ENCODE data around the gene FRZB.
"Not testable (repeated sequence)": the region's sequence is repeated elsewhere in the genome, so short reads cannot be mapped to it uniquely, and the experiment has no call there.

Gene FRZB, protein sequence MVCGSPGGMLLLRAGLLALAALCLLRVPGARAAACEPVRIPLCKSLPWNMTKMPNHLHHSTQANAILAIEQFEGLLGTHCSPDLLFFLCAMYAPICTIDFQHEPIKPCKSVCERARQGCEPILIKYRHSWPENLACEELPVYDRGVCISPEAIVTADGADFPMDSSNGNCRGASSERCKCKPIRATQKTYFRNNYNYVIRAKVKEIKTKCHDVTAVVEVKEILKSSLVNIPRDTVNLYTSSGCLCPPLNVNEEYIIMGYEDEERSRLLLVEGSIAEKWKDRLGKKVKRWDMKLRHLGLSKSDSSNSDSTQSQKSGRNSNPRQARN

DNA sequence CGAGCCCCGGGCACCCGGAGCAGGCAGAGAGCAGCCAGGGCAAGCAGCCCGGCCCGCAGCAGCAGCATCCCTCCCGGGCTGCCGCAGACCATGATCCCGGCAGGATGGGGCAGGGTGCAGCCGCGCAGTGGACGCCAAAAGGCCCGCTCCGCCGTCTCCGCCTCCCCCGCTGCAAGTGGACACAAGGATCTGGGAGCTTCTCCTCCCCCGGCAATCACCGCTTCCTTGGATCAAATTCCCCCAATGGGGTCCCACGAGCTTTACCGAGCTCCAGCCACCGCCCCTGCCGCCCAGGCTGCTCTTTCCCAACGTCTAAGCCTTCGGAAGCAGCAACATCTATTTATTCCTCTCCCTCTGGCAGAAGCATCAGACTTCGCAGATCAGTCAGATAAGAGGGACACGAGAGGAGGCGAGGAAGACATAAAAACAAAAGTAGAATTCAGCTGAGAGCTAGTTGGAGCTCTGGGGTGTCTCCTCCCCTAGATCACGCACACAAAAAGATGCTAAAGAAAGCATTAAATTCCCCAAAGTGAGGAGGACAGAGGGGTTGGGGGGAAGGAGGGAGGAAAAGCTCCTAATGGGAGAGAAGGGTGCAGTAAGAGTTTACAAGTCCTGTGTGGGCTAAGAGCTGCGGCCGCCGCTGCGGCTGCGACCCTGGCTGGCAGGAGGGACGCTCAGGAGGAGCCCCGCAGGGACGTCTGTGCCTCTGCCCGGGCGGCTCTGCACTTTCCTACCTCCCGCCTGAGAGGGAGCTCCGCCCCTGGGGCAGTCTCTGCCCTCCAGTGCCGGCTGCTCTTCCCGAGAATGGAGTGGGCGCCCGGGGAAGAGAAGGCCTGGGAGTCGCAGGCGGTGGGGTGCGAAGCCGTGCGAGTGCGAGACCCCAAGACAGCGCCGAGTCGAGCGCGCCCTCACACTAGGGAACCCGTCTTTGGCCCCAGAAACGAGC lies at the start of gene FRZB:
Gene FRZB (minus strand): TSS at position 177 of the 946 bp plus-strand sequence. CDS start 85 bp downstream, at position 92.
- DNase-seq (ENCODE audit: low spot score), result peak; percentile 12

DNA sequence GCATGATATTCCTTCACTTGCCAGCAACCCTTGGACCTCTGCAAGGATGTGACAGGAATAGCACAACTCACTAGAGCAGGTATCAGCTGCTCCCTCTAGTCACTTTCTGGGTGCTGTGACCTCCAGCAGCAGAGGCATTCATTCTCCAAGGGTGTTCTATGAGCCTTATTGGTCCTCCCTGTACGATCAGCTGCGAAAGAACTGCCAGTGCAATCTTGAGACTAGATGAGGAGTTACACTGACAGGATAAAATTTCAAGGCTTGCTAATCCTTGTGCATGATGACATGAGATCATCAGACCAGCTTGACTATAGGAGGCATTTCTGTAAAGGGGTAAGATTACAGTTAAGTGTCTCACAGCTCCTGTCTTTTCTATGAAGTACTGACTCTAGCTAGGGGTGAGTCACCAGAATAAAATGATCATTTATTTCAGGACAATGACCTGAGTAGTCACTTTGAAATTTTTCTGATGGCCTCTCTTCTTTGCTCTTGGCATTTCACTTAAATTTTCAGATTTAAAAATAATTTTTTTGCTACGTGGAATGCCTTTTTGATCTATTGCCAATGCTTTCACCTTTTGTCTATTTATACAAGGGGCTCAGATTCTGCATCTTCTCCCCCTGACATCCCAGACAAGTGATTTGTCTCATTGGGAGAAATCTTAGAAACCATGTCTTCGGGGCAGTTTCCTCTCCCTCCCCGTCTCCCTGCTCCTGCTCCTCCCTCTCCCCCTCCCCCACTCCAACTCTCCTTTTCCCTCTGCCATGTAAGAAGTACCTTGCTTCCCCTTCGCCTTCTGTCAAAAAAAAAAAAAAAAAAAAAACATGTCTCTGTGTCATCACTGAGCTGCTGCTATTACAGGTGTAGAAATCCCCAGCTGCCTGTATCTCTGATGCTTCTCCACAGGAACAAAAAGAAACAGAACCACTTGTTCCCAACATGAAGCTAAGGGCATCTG lies 49.2 kb upstream of the FRZB start:
- DNase-seq (ENCODE audit: low spot score), result no peak

DNA sequence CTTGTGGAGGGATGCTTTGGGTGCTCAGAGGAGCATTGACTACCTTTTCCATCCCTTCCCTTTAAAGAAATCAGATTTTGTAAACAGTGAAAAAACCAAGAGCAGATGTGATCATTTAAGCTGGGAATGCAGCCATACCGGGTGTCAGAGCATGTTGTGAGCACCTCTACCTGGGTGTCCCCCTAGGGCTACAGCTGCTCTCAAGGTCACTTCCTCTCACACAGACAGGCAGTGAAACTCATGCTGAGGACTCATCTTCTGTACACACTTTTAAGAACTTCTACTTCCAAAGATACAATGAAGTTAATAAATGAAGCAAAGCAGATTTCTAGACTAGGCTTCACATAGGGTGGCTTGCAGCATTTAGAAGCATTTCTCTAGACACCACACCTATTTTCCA lies 48.4 kb upstream of the FRZB start:
- DNase-seq (ENCODE audit: low spot score), result no peak

DNA sequence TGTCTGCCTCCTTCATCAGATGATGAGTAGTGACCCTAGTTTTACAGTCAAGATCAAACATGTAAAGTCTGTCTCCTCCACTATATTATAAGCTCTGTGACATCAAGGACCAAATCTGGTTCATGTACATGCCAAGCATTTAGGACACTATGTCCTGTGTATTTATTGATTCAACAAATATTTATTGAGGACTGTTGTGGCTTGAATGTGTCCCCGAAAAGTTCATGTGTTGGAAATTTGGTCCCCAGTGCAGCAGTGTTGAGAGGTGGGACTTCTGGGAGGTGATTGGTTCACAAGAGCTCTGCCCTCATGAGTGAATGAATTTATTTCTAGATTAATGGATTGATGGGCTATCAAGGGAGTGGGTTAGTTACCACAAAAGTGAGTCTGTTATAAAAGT lies 46.6 kb upstream of the FRZB start:
- DNase-seq (ENCODE audit: low spot score), result no peak

DNA sequence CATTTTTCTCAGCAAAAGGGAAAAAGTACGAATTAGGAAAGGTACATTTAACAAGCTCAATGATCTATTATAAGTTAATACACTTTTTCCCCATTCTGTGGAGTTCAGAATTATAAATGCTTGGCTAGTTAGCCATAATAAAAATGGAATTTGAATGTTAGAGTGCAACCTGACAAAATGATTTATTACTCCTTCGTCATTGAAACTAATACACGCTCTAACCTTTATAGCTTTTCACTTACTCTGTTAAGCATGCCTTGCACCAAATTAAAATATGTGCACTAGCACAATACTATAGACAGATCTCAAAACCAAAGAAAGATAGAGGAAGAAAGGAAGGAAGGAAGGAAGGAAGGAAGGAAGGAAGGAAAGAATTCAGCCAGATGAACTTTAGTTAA lies 46.1 kb upstream of the FRZB start:
- DNase-seq (ENCODE audit: low spot score), result no peak

DNA sequence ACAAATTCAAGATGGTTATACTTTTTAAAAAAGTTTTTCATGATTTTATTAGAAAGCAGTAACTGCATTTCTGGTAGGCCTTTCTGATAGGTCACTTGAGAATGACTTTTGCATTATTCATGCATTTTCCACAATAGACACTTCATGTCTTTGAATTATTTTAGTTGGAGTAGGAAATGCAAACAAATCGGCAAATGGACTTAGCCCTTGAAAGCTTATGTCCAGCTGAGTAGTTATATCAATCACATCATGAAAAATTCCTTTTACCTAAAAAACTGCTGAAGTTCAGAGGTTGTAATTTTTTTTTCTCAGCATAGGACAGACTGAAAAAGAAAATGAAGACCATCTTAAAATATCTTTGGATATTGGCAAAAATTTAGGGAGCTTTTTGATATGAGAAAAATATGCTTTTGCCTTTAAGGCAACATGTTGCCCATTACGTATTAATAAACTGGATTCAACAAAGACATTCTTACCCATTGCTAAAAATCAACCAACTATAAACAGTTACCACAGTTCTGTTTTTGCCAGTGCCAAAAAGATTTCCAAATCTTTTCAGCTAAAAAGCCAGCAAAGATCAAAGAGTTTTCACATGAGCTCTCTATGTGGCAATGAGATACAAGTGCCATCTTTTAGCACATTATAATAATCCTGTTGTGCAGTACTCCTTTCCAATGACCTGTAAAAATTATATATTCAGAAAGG lies 45.5 kb upstream of the FRZB start:
- DNase-seq (ENCODE audit: low spot score), result no peak

DNA sequence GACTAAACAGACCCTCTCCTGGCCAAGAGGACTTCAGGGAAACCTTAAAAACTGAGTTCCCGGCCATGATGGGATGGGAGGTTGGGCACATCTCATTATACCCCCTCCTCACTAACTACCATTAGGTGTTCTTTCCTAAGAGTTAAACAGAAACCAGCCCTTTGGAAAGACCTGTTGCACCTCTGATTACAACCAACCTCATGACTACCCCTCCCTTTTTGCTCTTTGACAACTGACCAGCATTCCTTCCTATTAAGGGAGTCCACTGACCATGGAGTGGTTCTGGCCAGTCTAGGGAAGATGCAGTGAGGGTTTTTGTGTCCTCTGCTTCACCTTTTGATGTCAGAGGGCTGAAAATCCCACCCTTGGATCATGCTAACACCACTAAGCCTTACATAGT lies 44.5 kb upstream of the FRZB start:
- no peak for DNase-seq (ENCODE audit: low spot score)

DNA sequence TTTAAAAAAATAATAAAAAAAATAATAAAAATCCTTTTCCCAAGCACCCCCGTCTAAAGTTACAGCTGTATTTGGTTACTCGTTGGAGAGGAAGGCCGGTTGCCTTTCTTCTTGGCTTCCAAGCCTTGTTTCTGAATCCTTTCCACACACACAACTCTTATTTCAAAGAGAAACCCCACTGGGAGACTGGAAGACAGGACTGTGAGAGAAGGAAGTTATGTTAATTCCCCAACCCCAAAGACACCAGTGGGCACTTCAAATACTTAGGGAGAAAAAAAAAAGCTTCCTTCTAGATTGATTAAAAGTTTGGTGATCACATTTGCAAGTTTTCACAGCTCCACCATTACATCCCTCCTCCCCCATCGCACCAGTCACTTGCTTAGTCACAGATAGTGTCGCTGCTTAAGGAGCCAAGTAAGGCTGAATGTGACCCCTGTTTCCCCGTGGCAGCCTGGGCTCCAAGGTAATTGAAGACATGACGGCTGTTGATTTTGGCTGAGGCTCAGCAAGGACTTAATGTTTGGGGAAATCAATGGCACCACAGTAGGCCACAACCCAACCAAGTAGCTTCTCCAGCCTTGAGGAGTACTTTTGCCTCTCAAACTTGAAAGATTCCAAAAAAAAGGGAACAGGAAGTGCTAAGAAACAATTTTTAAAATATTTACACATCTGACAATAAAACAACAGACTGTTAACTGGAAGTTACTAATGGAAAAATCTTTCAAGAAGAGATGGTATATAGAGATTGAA lies 40.8 kb upstream of the FRZB start:
- DNase-seq (ENCODE audit: low spot score), result no peak

DNA sequence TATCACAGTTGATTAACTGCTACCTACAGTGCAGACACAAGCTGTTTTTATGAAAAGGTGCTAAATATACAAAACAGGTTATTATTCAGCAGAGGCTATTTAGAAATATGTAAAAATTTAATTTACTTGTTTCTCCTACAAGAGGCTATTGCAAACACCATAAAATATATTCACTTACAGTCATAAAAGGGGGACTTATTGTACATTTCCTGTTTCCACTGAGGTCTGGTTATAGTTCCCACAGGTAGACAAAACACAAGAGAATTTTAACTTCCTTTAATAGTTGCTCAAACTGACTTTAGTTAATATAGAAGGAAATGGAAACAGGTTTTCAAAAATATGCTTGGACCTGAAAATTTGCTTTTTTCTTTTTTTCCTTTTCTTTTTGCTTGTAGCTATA lies 40.0 kb upstream of the FRZB start:
- no peak for DNase-seq (ENCODE audit: low spot score)

DNA sequence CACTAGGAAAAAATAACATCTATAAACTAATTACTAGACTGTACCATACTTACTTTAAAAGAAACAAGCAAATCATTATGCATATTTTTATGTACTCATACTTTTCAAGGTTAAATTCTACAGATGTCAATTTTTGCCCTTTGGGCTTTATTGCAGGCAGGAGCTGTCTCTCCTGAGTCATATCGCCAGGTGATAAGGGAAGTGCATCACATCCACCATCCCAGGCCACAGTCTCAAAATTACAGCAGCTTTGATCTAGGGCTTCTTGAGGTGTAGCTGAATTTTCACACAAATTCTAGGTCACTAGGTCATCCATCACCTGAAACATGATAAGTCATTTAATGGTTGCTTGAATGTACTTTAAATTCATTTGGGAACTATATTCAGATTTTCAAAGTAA lies 38.4 kb upstream of the FRZB start:
- DNase-seq (ENCODE audit: low spot score), result no peak

DNA sequence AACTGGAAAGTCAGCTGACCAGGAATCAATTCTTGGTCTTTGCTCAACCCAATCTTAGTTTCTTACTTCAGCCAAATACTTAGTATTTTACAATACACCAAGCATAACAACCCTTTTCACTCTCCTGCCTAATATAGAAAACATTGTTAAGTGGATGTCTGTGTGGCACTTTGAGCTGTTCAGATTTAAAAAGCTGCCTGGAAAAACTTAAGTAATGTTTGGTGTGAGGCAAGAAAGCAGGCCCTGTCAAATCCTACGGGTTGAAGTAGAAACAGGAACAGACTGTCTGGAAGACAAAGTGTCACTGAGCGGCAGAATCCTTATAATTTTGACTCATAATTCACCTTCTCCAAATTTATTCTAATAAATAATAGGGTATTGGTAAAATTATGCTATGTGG lies 37.1 kb upstream of the FRZB start:
- DNase-seq (ENCODE audit: low spot score), result no peak

DNA sequence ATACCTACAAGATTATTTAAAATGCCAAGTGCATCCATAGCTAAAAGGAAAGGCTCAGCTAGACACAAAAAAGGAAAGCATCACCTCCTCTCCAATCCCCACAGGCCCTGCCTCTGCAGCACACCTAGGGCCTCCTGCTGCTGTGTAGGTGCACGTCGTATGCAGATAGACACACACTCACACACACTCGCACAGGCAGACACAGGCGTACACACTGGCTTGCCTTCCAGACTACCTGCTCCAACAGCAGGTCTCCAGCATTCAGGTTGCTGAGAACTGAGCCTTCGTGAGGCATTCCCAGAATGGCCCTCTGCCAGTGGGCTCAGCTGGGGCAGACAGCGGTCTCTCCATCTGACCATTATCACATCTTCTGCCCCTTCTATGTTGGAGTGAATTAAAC lies 35.3 kb upstream of the FRZB start:
- DNase-seq (ENCODE audit: low spot score), result no peak

DNA sequence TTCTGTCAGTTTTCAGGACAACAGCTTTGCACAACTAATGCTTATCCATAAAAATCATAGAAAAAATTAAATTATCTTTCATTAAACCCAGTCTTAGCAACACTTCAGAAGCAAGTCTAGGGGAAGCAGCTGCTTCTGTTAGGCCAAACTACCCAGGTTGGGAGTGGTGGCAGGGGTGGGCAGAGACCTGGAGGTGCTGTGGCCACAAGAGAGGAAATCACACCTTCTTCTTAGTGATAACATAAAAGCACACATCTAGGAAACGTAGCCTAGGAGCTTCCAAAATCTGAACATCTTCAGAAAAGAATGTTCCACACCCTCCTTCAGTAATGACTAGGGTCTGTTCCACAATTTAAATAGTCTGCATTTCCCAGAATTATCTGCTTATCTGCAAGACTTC lies 32.3 kb upstream of the FRZB start:
- DNase-seq (ENCODE audit: low spot score), result no peak

DNA sequence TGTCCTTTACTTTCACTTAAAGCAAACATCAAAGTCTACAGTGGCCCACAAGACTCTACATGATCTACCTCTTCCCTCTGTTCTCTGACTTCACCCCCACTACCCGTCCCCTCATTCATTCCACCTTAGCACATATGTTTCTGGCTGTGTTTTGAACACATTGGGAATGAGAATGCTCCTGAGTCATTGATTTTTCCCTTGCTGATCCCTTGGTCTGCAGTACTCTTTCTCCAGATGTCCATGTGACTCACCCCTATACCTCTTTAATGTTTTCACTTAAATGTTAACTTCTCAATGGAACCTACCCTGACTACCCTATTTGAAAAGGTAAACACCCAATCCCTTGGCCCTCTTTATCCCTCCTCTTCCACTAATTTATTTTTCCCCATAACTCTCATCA lies 30.7 kb upstream of the FRZB start:
- DNase-seq (ENCODE audit: low spot score), result no peak

DNA sequence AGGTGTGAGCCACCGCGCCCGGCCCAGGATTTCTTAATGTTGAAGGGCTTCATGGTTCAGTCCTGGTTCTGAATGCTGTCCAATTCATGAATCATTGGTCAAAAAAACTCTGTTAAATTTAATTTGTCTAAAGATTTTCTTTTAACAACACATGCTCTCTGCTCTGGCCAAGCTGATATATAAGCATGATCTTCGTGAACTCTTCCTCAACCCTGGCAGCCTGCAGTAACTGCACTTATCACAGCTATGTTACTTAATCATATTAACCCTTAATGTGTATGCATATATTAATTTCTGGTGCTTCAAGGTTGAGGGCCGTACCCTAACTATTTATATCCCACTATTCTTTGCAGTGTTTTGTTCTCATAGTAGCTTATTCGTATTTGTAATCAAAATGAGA lies 29.4 kb upstream of the FRZB start:
- no peak for DNase-seq (ENCODE audit: low spot score)

DNA sequence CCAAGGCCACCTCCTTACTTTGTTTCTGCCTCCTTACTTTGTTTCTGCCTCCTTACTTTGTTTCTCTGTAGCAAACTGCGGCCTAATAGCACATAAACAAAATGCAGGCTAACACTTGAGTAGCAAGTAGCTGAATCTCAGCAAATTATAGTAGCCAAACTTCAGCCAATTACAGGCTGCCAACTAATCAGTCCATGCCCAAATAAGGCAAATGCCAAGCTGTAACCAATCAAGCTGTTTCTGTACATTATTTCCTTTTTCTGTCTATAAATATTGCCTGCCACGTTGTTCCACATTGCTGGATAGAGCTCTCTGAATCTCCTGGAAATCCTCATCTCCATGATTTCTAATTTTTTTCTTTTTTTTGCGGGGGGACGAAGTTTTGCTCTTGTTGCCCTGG lies 28.7 kb upstream of the FRZB start:
- DNase-seq (ENCODE audit: low spot score), result no peak

DNA sequence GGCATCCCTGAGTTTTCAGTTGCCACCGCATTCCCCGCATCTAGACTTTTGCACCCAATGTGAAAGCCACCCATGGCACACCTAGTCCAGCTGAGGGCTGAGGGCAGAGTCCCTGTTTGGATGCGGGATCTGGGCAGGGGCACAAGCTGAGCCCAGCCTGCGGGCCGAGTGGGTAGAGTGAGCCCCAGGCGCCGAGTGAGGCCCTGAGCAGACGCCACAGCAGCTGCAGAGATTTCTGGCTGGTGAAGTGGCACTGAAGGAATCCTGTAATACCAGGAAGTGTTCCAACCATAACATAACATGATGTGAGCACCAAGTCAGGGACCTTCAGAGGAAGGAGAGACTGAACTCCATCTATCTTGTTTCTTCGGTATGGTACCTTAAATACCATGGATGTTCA lies 27.7 kb upstream of the FRZB start:
- DNase-seq (ENCODE audit: low spot score), result no peak

DNA sequence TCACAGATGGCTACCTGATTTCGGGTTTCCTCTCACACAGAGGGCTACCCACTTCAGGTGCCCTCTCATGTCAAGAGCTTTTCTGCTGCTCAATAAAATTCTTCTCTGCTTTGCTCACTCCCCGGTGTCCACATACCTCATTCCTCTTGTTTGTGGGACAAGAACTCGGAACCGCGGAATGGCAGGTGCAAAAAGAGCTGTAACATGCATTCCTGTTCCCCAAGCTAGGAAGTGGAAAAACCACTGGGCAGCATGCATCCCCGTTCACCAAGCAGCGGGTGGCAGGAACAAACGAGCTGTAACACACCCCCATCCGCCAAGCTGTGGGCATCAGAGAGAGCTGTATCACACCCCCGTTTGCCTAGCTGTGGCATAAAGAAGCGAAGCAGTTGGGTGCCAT lies 27.2 kb upstream of the FRZB start:
- DNase-seq (ENCODE audit: low spot score), result no peak

DNA sequence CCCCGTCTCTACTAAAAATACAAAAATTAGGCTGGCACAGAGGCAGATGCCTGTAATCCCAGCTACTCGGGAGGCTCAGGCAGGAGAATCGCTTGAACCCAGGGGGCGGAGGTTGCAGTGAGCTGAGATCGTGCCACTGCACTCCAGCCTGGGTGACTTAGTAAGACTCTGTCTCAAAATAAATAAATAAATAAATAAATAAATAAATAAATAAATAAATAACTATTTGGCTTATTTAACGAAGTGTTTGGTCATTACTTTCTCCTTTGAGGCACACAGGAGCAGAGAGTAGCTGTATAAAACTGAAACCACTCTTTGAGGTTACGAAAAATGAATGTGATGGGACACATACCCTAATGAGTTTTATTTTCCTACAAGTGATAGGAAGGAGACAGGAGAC lies 26.6 kb upstream of the FRZB start:
- not testable (repeated sequence) for DNase-seq (ENCODE audit: low spot score)

DNA sequence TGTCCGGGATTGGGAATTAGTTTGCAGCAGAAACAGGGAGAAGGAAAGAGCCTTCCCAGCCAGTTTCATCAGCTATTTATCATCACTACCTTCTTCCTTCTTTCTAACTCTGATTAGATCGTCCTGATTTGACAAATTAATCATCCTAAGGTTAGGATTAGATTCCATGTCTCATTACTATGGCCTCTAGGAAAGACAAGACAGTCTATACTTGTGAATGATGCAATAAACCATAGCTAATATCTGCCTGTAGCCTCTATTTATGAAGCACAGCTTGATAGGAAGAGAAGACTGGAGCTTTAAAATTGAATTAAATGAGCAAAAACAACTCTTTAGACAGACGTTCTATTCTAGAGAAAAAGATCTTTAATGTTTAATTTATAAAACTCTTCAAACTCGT lies 25.2 kb upstream of the FRZB start:
- DNase-seq (ENCODE audit: low spot score), result no peak
